Measurements from ENCODE around the gene GALNT2.

The GALNT2 gene

GRCh38 chr1:230117694-230118093 is 50.7 kb downstream of the GALNT2 start:
- TF ChIP-seq CTCF (IDR thresholded peaks at IDR 0.05; ENCODE audit: low read depth, low read length, missing control alignments): no peak
- no peak for DNase-seq (ENCODE audit: low read depth)
- in situ Hi-C loops (cut with HindIII; ENCODE audit: low sequenced_read_pairs): no loop called here
- no peak overlapping the region for H3K4me3 ChIP-seq (ENCODE audit: low read depth, low read length)

GRCh38 chr1:230119340-230119739 is 52.3 kb downstream of the GALNT2 start:
- DNase-seq (ENCODE audit: low read depth): no peak
- in situ Hi-C loops (cut with HindIII; ENCODE audit: low sequenced_read_pairs): no loop called here
- TF ChIP-seq CTCF (IDR thresholded peaks at IDR 0.05; ENCODE audit: low read depth, low read length, missing control alignments): no peak
- H3K4me3 ChIP-seq (ENCODE audit: low read depth, low read length): no peak overlapping the region

GRCh38 chr1:230120289-230120920 is 53.4 kb downstream of the GALNT2 start:
- in situ Hi-C loops (cut with HindIII; ENCODE audit: low sequenced_read_pairs): no loop called here
- no peak for TF ChIP-seq CTCF (IDR thresholded peaks at IDR 0.05; ENCODE audit: low read depth, low read length, missing control alignments)
- DNase-seq (ENCODE audit: low read depth): no peak
- H3K4me3 ChIP-seq (ENCODE audit: low read depth, low read length): no peak overlapping the region

GRCh38 chr1:230120921-230121381 is 53.9 kb downstream of the GALNT2 start:
- TF ChIP-seq CTCF (IDR thresholded peaks at IDR 0.05; ENCODE audit: low read depth, low read length, missing control alignments): peak; percentile 60
- no peak for DNase-seq (ENCODE audit: low read depth)
- no peak overlapping the region for H3K4me3 ChIP-seq (ENCODE audit: low read depth, low read length)
- in situ Hi-C loops (cut with HindIII; ENCODE audit: low sequenced_read_pairs): no loop called here

- no peak for TF ChIP-seq CTCF (IDR thresholded peaks at IDR 0.05; ENCODE audit: low read depth, low read length, missing control alignments)
- DNase-seq (ENCODE audit: low read depth): no peak
- in situ Hi-C loops (cut with HindIII; ENCODE audit: low sequenced_read_pairs): no loop called here
- no peak overlapping the region for H3K4me3 ChIP-seq (ENCODE audit: low read depth, low read length)
Observed at GRCh38 chr1:230121950-230122349, 54.9 kb downstream of the GALNT2 start.

- H3K4me3 ChIP-seq (ENCODE audit: low read depth, low read length): no peak overlapping the region
- no peak for DNase-seq (ENCODE audit: low read depth)
- TF ChIP-seq CTCF (IDR thresholded peaks at IDR 0.05; ENCODE audit: low read depth, low read length, missing control alignments): no peak
- in situ Hi-C loops (cut with HindIII; ENCODE audit: low sequenced_read_pairs): no loop called here
Observed at GRCh38 chr1:230122366-230123279, 55.6 kb downstream of the GALNT2 start.
